Panc1 (cell line): ENCODE measurements around the gene CEP78. TPM values are rescaled to one million over a fixed set of nuclear protein-coding genes. Genes with fewer than 3 reads are reported as not detected.

Source experiments
- ATAC-seq: fragments of 200-7000 bp; cut with Tn5 transposase; 2 replicates; pipeline ENCODE4 v1.9.1; 2020; ENCODE audit warnings: mild to moderate bottlenecking, moderate library complexity
- BruUV-seq: library from RNA; stranded (reverse); fragments of 400-500 nt; replicated peaks from 2 replicates; lab custom pipeline; 2021; lab: Mats Ljungman, UMichigan
- CTCF ChIA-PET: fragments of 300-600 bp; sonication (Branson Sonifier 250); formaldehyde crosslinking; loops from one replicate; lab custom pipeline; 2022; ENCODE audit warnings: antibody characterized with exemption; lab: Charles Lee
- POLR2A ChIA-PET: fragments of 300-600 bp; sonication (Branson Sonifier 250); formaldehyde crosslinking; loops from one replicate; lab custom pipeline; 2022; ENCODE audit warnings: antibody characterized with exemption; lab: Charles Lee
- DNase-seq: peaks from one replicate; pipeline ENCODE4 v3.0.0-alpha.2; 2010; ENCODE audit warnings: low read depth, low spot score
- H3K27ac ChIP-seq: 2 replicates; pipeline ENCODE4 v1.5.1; 2011; ENCODE audit warnings: mild to moderate bottlenecking, low read length, inconsistent platforms
- H3K27me3 ChIP-seq: fragments of 200-500 bp; sonication (Bioruptor generic); 2 replicates; pipeline ENCODE4 v1.6.0; 2014; ENCODE audit warnings: low read length, inconsistent platforms; ENCODE audit not compliant: control insufficient read depth, insufficient read depth
- H3K36me3 ChIP-seq: fragments of 200-500 bp; sonication (Bioruptor generic); 2 replicates; pipeline ENCODE4 v1.5.1; 2014; ENCODE audit warnings: inconsistent platforms, mild to moderate bottlenecking, low read length, moderate library complexity; ENCODE audit not compliant: control insufficient read depth, insufficient read depth
- H3K4me1 ChIP-seq: 2 replicates; pipeline ENCODE4 v1.5.1; 2011; ENCODE audit warnings: inconsistent platforms, mild to moderate bottlenecking, low read length, moderate library complexity; ENCODE audit not compliant: control insufficient read depth, insufficient read depth
- H3K4me3 ChIP-seq, 2 experiments: 2 replicates each; pipeline ENCODE4 v1.5.1; 2011 to 2012; ENCODE audit warnings: low read depth in 2 of 2, low read length in 2 of 2, mild to moderate bottlenecking in 2 of 2, inconsistent platforms in 1 of 2, moderate library complexity in 1 of 2
- H3K9me3 ChIP-seq: fragments of 200-500 bp; sonication (Bioruptor generic); 2 replicates; pipeline ENCODE4 v1.5.1; 2014; ENCODE audit warnings: low read depth, mild to moderate bottlenecking, inconsistent platforms, low read length, moderate library complexity; ENCODE audit not compliant: control insufficient read depth, insufficient read depth
- CTCF ChIP-seq: fragments of 450-650 bp; IDR thresholded peaks from 2 replicates; pipeline ENCODE4 v1.5.1; 2017; ENCODE audit warnings: mild to moderate bottlenecking
- POLR2AphosphoS5 ChIP-seq: IDR thresholded peaks from 2 replicates; pipeline ENCODE4 v1.6.1; 2012; ENCODE audit warnings: mild to moderate bottlenecking, low read depth, low read length, moderate library complexity
- REST ChIP-seq, 2 experiments: IDR thresholded peaks; 2 replicates each; pipeline ENCODE4 v1.6.1; 2011 to 2012; ENCODE audit warnings: low read depth in 2 of 2, control low read depth in 1 of 2, low read length in 1 of 2, mild to moderate bottlenecking in 1 of 2, moderate library complexity in 1 of 2; ENCODE audit not compliant: insufficient read depth in 1 of 2
- SIN3A ChIP-seq: IDR thresholded peaks from 2 replicates; pipeline ENCODE4 v1.6.1; 2012; ENCODE audit warnings: low read depth, mild to moderate bottlenecking, low read length, moderate library complexity, borderline replicate concordance; ENCODE audit not compliant: insufficient read depth
- TCF7L2 ChIP-seq: IDR thresholded peaks from 2 replicates; pipeline ENCODE4 v1.6.1; 2011; ENCODE audit warnings: mild to moderate bottlenecking, low read depth, low read length, inconsistent platforms
- in situ Hi-C: cut with HindIII; loops from 2 replicates; pipeline ENCODE4 v1.10.0; 2016; ENCODE audit warnings: low sequenced_read_pairs, low pct_unique_long_range_greater_than_20kb
- intact Hi-C: fragments of 100-400 bp; cut with micrococcal nuclease; formaldehyde crosslinking; loops from one replicate; pipeline ENCODE4 v1.10.0; 2022; ENCODE audit not compliant: unreplicated experiment
- total RNA-seq: library from RNA; stranded (reverse); gene quantifications from one replicate; pipeline ENCODE4 v1.2.1, GENCODE V29; 2021; ENCODE audit not compliant: unreplicated experiment

CEP78 gene
- total RNA-seq, 1 experiment from 2014 or later = 25.2 TPM

GRCh38 chr9:78292716-78293497 lies 57.0 kb downstream of the CEP78 start:
- no peak overlapping the region for H3K27ac ChIP-seq
- H3K27me3 ChIP-seq = no peaks in the 10 kb centered on the region
- in situ Hi-C loops = no loop called here
- POLR2A ChIA-PET = interaction anchor here (0.7 kb wide), 1 partner anchor 9 kb away, joined by 3 read pairs; no protein-coding TSS in a partner anchor
- ATAC-seq = no peak
- no peak for TF ChIP-seq TCF7L2
- no peak for TF ChIP-seq REST (IDR thresholded peaks at IDR 0.05; ENCODE audit: insufficient read depth in 1 of 2, low read depth in 2 of 2, low read length in 1 of 2)
- TF ChIP-seq CTCF = no peak
- TF ChIP-seq POLR2AphosphoS5 = no peak
- no peak for TF ChIP-seq SIN3A
- DNase-seq = no peak
- H3K4me1 ChIP-seq = peaks cover 4% of the 10 kb centered on the region; the same call in 1 of the 2 replicates
- peaks cover 2% of the 10 kb centered on the region; the same call in 1 of the 2 replicates for H3K36me3 ChIP-seq
- no peak overlapping the region for H3K4me3 ChIP-seq
- no TSS peak for BruUV-seq
- intact Hi-C loops = no loop called here
- no peaks in the 10 kb centered on the region for H3K9me3 ChIP-seq
- CTCF ChIA-PET = no interaction called here

- Histone ChIP-seq H3K27ac (no peak overlapping the region), H3K36me3 (peaks cover 2% of the 10 kb centered on the region; the same call in 1 of the 2 replicates), H3K4me1 (peaks cover 4% of the 10 kb centered on the region; the same call in 1 of the 2 replicates), H3K9me3 (no peaks in the 10 kb centered on the region), H3K4me3 (no peak overlapping the region), H3K27me3 (no peaks in the 10 kb centered on the region)
- no TSS peak for BruUV-seq
- ChIA-PET POLR2A (no interaction called here), CTCF (no interaction called here)
- DNase-seq (no peak), ATAC-seq (no peak)
- in situ Hi-C loops = no loop called here
- intact Hi-C loops = no loop called here
- TF ChIP-seq SIN3A (no peak), CTCF (no peak), POLR2AphosphoS5 (no peak), REST (IDR thresholded peaks at IDR 0.05; ENCODE audit: insufficient read depth in 1 of 2, low read depth in 2 of 2, low read length in 1 of 2) (no peak), TCF7L2 (no peak)
Measured at GRCh38 chr9:78294290-78295176, 58.7 kb downstream of the CEP78 start.
